ENCODE results near the gene OR8B4.

Gene OR8B4

DNA sequence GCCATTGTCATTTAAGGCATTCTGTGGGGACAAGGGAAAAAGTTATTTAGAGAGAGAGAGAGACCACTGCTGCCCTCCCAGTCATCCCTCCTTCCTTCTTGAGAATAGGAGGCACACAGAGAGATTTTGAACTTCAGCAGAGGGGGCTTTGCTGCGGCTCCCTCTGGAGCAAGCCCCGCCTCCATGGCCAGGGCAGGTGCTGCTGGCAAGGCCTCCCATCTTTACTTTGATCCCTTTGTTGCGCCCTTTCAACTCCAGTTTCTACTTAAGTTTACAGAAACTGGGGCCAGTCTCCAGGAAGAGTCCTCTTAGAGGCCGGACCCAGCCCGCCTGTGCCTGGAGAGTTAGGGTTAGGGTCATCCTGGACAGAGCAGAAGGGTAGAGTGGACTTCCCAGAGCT lies 16.4 kb upstream of the OR8B4 start:
- Histone ChIP-seq H3K9me2 (replicated peaks; ENCODE audit: low read depth, low read length) (no peaks in the 10 kb centered on the region), H4K20me1 (ENCODE audit: insufficient read depth, low read length, poor library complexity, severe bottlenecking) (no peaks in the 10 kb centered on the region), H2AFZ (ENCODE audit: low read length) (no peak overlapping the region), H3K27me3 (ENCODE audit: insufficient read depth, low read length, poor library complexity, severe bottlenecking) (no peaks in the 10 kb centered on the region), H3F3A (ENCODE audit: low read depth) (no peaks in the 10 kb centered on the region), H3K9me3 (ENCODE audit: insufficient read depth, low read depth, low read length) (no peaks in the 10 kb centered on the region), H3K79me2 (ENCODE audit: insufficient read depth, low read length) (no peaks in the 10 kb centered on the region), H3K36me3 (ENCODE audit: insufficient read depth, low read length) (no peaks in the 10 kb centered on the region), H3K4me3 (ENCODE audit: low read length, poor library complexity, severe bottlenecking) (no peak overlapping the region), H3K4me2 (ENCODE audit: low read depth, low read length, poor library complexity, severe bottlenecking) (no peak overlapping the region), H3K4me1 (ENCODE audit: insufficient read depth, low read length, poor library complexity, severe bottlenecking) (no peaks in the 10 kb centered on the region), H3K9ac (ENCODE audit: low read depth, low read length, poor library complexity, severe bottlenecking) (no peak overlapping the region)
- TF ChIP-seq EZH2phosphoT487 (IDR thresholded peaks at IDR 0.05; ENCODE audit: borderline replicate concordance), result no peak
- TF ChIP-seq, protein P1, sequence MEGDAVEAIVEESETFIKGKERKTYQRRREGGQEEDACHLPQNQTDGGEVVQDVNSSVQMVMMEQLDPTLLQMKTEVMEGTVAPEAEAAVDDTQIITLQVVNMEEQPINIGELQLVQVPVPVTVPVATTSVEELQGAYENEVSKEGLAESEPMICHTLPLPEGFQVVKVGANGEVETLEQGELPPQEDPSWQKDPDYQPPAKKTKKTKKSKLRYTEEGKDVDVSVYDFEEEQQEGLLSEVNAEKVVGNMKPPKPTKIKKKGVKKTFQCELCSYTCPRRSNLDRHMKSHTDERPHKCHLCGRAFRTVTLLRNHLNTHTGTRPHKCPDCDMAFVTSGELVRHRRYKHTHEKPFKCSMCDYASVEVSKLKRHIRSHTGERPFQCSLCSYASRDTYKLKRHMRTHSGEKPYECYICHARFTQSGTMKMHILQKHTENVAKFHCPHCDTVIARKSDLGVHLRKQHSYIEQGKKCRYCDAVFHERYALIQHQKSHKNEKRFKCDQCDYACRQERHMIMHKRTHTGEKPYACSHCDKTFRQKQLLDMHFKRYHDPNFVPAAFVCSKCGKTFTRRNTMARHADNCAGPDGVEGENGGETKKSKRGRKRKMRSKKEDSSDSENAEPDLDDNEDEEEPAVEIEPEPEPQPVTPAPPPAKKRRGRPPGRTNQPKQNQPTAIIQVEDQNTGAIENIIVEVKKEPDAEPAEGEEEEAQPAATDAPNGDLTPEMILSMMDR (conservative IDR thresholded peaks at IDR 0.05; ENCODE audit: low read length), result no peak

DNA sequence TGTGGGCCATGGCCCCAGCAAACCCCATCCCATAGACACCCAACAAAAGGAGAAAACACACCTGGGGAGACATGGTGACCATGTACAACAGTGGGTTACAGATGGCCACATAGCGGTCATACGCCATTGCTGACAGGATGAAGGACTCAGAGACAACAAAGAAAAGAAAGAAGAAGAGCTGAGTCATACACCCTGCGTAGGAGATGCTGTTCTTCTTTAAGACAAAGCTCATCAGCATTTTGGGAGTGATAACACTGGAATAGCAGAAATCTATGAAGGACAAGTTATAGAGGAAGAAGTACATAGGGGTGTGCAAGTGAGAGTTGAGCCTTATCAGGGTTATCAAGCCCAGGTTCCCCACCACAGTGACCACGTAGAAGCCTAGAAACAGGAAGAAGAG lies 15.9 kb upstream of the OR8B4 start:
- Histone ChIP-seq H3F3A (ENCODE audit: low read depth) (no peaks in the 10 kb centered on the region), H3K9me3 (ENCODE audit: insufficient read depth, low read depth, low read length) (no peaks in the 10 kb centered on the region), H3K4me2 (ENCODE audit: low read depth, low read length, poor library complexity, severe bottlenecking) (no peak overlapping the region), H3K4me3 (ENCODE audit: low read length, poor library complexity, severe bottlenecking) (no peak overlapping the region), H4K20me1 (ENCODE audit: insufficient read depth, low read length, poor library complexity, severe bottlenecking) (no peaks in the 10 kb centered on the region), H2AFZ (ENCODE audit: low read length) (no peak overlapping the region), H3K79me2 (ENCODE audit: insufficient read depth, low read length) (no peaks in the 10 kb centered on the region), H3K27me3 (ENCODE audit: insufficient read depth, low read length, poor library complexity, severe bottlenecking) (no peaks in the 10 kb centered on the region), H3K36me3 (ENCODE audit: insufficient read depth, low read length) (no peaks in the 10 kb centered on the region), H3K4me1 (ENCODE audit: insufficient read depth, low read length, poor library complexity, severe bottlenecking) (no peaks in the 10 kb centered on the region), H3K9ac (ENCODE audit: low read depth, low read length, poor library complexity, severe bottlenecking) (no peak overlapping the region), H3K9me2 (replicated peaks; ENCODE audit: low read depth, low read length) (no peaks in the 10 kb centered on the region)
- TF ChIP-seq, protein P1 (conservative IDR thresholded peaks at IDR 0.05; ENCODE audit: low read length), result no peak
- no peak for TF ChIP-seq EZH2phosphoT487 (IDR thresholded peaks at IDR 0.05; ENCODE audit: borderline replicate concordance)

DNA sequence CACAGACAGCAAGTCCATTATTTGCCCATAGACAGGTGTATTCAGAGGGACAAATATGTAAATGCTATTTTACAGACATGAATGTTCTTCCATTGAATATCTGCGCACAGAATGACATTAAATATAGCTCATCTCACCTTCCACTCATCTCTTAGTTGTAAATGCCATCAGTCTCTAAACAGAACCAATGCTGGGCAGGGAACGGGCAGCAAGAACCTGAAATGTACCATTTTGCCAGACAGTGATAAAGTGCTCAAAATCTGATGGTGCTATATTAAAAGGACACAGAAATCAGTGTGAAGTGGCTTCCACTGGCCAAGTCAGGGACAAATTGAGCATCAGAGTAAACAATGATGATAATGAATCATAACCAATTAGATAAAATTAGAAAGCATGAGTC lies 10.0 kb upstream of the OR8B4 start:
- Histone ChIP-seq H3K9me2 (replicated peaks; ENCODE audit: low read depth, low read length) (no peaks in the 10 kb centered on the region), H3K4me3 (ENCODE audit: low read length, poor library complexity, severe bottlenecking) (no peak overlapping the region), H3K27me3 (ENCODE audit: insufficient read depth, low read length, poor library complexity, severe bottlenecking) (no peaks in the 10 kb centered on the region), H3K79me2 (ENCODE audit: insufficient read depth, low read length) (no peaks in the 10 kb centered on the region), H3K4me2 (ENCODE audit: low read depth, low read length, poor library complexity, severe bottlenecking) (no peak overlapping the region), H3K9ac (ENCODE audit: low read depth, low read length, poor library complexity, severe bottlenecking) (no peak overlapping the region), H3K9me3 (ENCODE audit: insufficient read depth, low read depth, low read length) (no peaks in the 10 kb centered on the region), H3F3A (ENCODE audit: low read depth) (no peaks in the 10 kb centered on the region), H3K4me1 (ENCODE audit: insufficient read depth, low read length, poor library complexity, severe bottlenecking) (no peaks in the 10 kb centered on the region), H4K20me1 (ENCODE audit: insufficient read depth, low read length, poor library complexity, severe bottlenecking) (no peaks in the 10 kb centered on the region), H3K36me3 (ENCODE audit: insufficient read depth, low read length) (no peaks in the 10 kb centered on the region), H2AFZ (ENCODE audit: low read length) (no peak overlapping the region)
- no peak for TF ChIP-seq EZH2phosphoT487 (IDR thresholded peaks at IDR 0.05; ENCODE audit: borderline replicate concordance)
- TF ChIP-seq, protein P1 (conservative IDR thresholded peaks at IDR 0.05; ENCODE audit: low read length), result no peak

Measured in Loucy (cell line).